ENCODE results near the gene TTC34.
"Not testable (repeated sequence)": the region's sequence is repeated elsewhere in the genome, so short reads cannot be mapped to it uniquely, and the experiment has no call there.

Gene TTC34

GRCh38 chr1:2671656-2672055, 129.8 kb downstream of the TTC34 start:
- in situ Hi-C loops (cut with MboI; ENCODE audit: low pct_unique_long_range_greater_than_20kb, low sequenced_read_pairs, unreplicated experiment); DNase-seq (ENCODE audit: low spot score): not testable (repeated sequence)

- DNase-seq (ENCODE audit: low spot score); in situ Hi-C loops (cut with MboI; ENCODE audit: low pct_unique_long_range_greater_than_20kb, low sequenced_read_pairs, unreplicated experiment): not testable (repeated sequence)
These were observed 141.7 kb downstream of the TTC34 start for GRCh38 chr1:2659806-2660205.

- in situ Hi-C loops (cut with MboI; ENCODE audit: low pct_unique_long_range_greater_than_20kb, low sequenced_read_pairs, unreplicated experiment); DNase-seq (ENCODE audit: low spot score): not testable (repeated sequence)
These were observed 143.6 kb downstream of the TTC34 start for GRCh38 chr1:2657909-2658308.

- in situ Hi-C loops (cut with MboI; ENCODE audit: low pct_unique_long_range_greater_than_20kb, low sequenced_read_pairs, unreplicated experiment); DNase-seq (ENCODE audit: low spot score): not testable (repeated sequence)
These were observed 144.4 kb downstream of the TTC34 start for GRCh38 chr1:2657124-2657523.

GRCh38 chr1:2655598-2656434, 145.7 kb downstream of the TTC34 start:
- in situ Hi-C loops (cut with MboI; ENCODE audit: low pct_unique_long_range_greater_than_20kb, low sequenced_read_pairs, unreplicated experiment), result not testable (repeated sequence)

GRCh38 chr1:2654443-2654948, 147.0 kb downstream of the TTC34 start:
- DNase-seq (ENCODE audit: low spot score); in situ Hi-C loops (cut with MboI; ENCODE audit: low pct_unique_long_range_greater_than_20kb, low sequenced_read_pairs, unreplicated experiment): not testable (repeated sequence)

More at GRCh38 chr1:2655598-2656434, 145.7 kb downstream of the TTC34 start:
- not testable (repeated sequence) for DNase-seq (ENCODE audit: low spot score)

- in situ Hi-C loops (cut with MboI; ENCODE audit: low pct_unique_long_range_greater_than_20kb, low sequenced_read_pairs, unreplicated experiment); DNase-seq (ENCODE audit: low spot score): not testable (repeated sequence)
These were observed 147.6 kb downstream of the TTC34 start for GRCh38 chr1:2653741-2654442.

GRCh38 chr1:2652926-2653571, 148.4 kb downstream of the TTC34 start:
- DNase-seq (ENCODE audit: low spot score); in situ Hi-C loops (cut with MboI; ENCODE audit: low pct_unique_long_range_greater_than_20kb, low sequenced_read_pairs, unreplicated experiment): not testable (repeated sequence)

- DNase-seq (ENCODE audit: low spot score); in situ Hi-C loops (cut with MboI; ENCODE audit: low pct_unique_long_range_greater_than_20kb, low sequenced_read_pairs, unreplicated experiment): not testable (repeated sequence)
These were observed 149.2 kb downstream of the TTC34 start for GRCh38 chr1:2652152-2652925.

- DNase-seq (ENCODE audit: low spot score), result no peak
- no peak for TF ChIP-seq CTCF (IDR thresholded peaks at IDR 0.05; ENCODE audit: extremely low read depth, insufficient read depth, missing control alignments)
- in situ Hi-C loops (cut with MboI; ENCODE audit: low pct_unique_long_range_greater_than_20kb, low sequenced_read_pairs, unreplicated experiment), result no loop called here
These were observed 150.4 kb downstream of the TTC34 start for GRCh38 chr1:2650967-2651645.

- no peak for TF ChIP-seq CTCF (IDR thresholded peaks at IDR 0.05; ENCODE audit: extremely low read depth, insufficient read depth, missing control alignments)
- DNase-seq (ENCODE audit: low spot score), result no peak
- in situ Hi-C loops (cut with MboI; ENCODE audit: low pct_unique_long_range_greater_than_20kb, low sequenced_read_pairs, unreplicated experiment), result no loop called here
These were observed 154.7 kb downstream of the TTC34 start for GRCh38 chr1:2646837-2647236.

All from GM13977 (cell line).